HFF-Myc (cell line): ENCODE data around the gene PJVK.
A peak's percentile ranks its signal among the peaks of the same experiment; 100 is the strongest.

ENCODE experiments used
- DNase-seq: peaks from one replicate; pipeline ENCODE4 v3.0.0-alpha.2; 2011; ENCODE audit warnings: low read depth; ENCODE audit errors: extremely low read depth
- H3K4me3 ChIP-seq: replicated peaks from 2 replicates; pipeline ENCODE4 v1.5.1; 2011; ENCODE audit warnings: low read depth, mild to moderate bottlenecking, control low read depth, low read length
- CTCF ChIP-seq: IDR thresholded peaks from 2 replicates; pipeline ENCODE4 v1.5.1; 2012; ENCODE audit warnings: mild to moderate bottlenecking, low read depth, low read length, control low read depth; ENCODE audit errors: missing control alignments

Gene PJVK

GRCh38 chr2:178473931-178474330 is 22.8 kb downstream of the PJVK start:
- DNase-seq, result no peak
- H3K4me3 ChIP-seq, result no peak overlapping the region
- no peak for TF ChIP-seq CTCF

- TF ChIP-seq CTCF, result no peak
- H3K4me3 ChIP-seq, result no peak overlapping the region
- no peak for DNase-seq
Measured at GRCh38 chr2:178474560-178474959, 23.4 kb downstream of the PJVK start.

- peak overlapping the region; percentile 93 for H3K4me3 ChIP-seq
- no peak for DNase-seq
- no peak for TF ChIP-seq CTCF
Measured at GRCh38 chr2:178476477-178476876, 25.3 kb downstream of the PJVK start.

GRCh38 chr2:178477443-178478129 is 26.4 kb downstream of the PJVK start:
- no peak for DNase-seq
- peak overlapping the region; percentile 93 for H3K4me3 ChIP-seq
- TF ChIP-seq CTCF, result no peak

GRCh38 chr2:178478130-178478438 is 26.9 kb downstream of the PJVK start:
- DNase-seq, result no peak
- H3K4me3 ChIP-seq, result peak overlapping the region; percentile 93
- TF ChIP-seq CTCF, result no peak

- TF ChIP-seq CTCF, result peak; percentile 54
- H3K4me3 ChIP-seq, result peak within 1 kb of the TSS; percentile 93
- peak; percentile 32 for DNase-seq
Measured at GRCh38 chr2:178478439-178479274, 27.5 kb downstream of the PJVK start, which contains the start of gene FKBP7. Gene FKBP7 (minus strand): TSS chr2:178478600. CDS start chr2:178478499, 101 bp downstream.
